Panc1 (cell line): ENCODE data around the gene C5. TPM values are rescaled to one million over a fixed set of nuclear protein-coding genes. Genes with fewer than 3 reads are reported as not detected.

Experiments used
- ATAC-seq: fragments of 200-7000 bp; cut with Tn5 transposase; 2 replicates; pipeline ENCODE4 v1.9.1; 2020; ENCODE audit warnings: mild to moderate bottlenecking, moderate library complexity
- BruUV-seq: library from RNA; stranded (reverse); fragments of 400-500 nt; replicated peaks from 2 replicates; lab custom pipeline; 2021; lab: Mats Ljungman, UMichigan
- CTCF ChIA-PET: fragments of 300-600 bp; sonication (Branson Sonifier 250); formaldehyde crosslinking; loops from one replicate; lab custom pipeline; 2022; ENCODE audit warnings: antibody characterized with exemption; lab: Charles Lee
- POLR2A ChIA-PET: fragments of 300-600 bp; sonication (Branson Sonifier 250); formaldehyde crosslinking; loops from one replicate; lab custom pipeline; 2022; ENCODE audit warnings: antibody characterized with exemption; lab: Charles Lee
- DNase-seq: peaks from one replicate; pipeline ENCODE4 v3.0.0-alpha.2; 2010; ENCODE audit warnings: low read depth, low spot score
- H3K27ac ChIP-seq: 2 replicates; pipeline ENCODE4 v1.5.1; 2011; ENCODE audit warnings: mild to moderate bottlenecking, low read length, inconsistent platforms
- H3K27me3 ChIP-seq: fragments of 200-500 bp; sonication (Bioruptor generic); 2 replicates; pipeline ENCODE4 v1.6.0; 2014; ENCODE audit warnings: low read length, inconsistent platforms; ENCODE audit not compliant: control insufficient read depth, insufficient read depth
- H3K36me3 ChIP-seq: fragments of 200-500 bp; sonication (Bioruptor generic); 2 replicates; pipeline ENCODE4 v1.5.1; 2014; ENCODE audit warnings: inconsistent platforms, mild to moderate bottlenecking, low read length, moderate library complexity; ENCODE audit not compliant: control insufficient read depth, insufficient read depth
- H3K4me1 ChIP-seq: 2 replicates; pipeline ENCODE4 v1.5.1; 2011; ENCODE audit warnings: inconsistent platforms, mild to moderate bottlenecking, low read length, moderate library complexity; ENCODE audit not compliant: control insufficient read depth, insufficient read depth
- H3K4me3 ChIP-seq, 2 experiments: 2 replicates each; pipeline ENCODE4 v1.5.1; 2011 to 2012; ENCODE audit warnings: low read depth in 2 of 2, low read length in 2 of 2, mild to moderate bottlenecking in 2 of 2, inconsistent platforms in 1 of 2, moderate library complexity in 1 of 2
- H3K9me3 ChIP-seq: fragments of 200-500 bp; sonication (Bioruptor generic); 2 replicates; pipeline ENCODE4 v1.5.1; 2014; ENCODE audit warnings: low read depth, mild to moderate bottlenecking, inconsistent platforms, low read length, moderate library complexity; ENCODE audit not compliant: control insufficient read depth, insufficient read depth
- CTCF ChIP-seq: fragments of 450-650 bp; IDR thresholded peaks from 2 replicates; pipeline ENCODE4 v1.5.1; 2017; ENCODE audit warnings: mild to moderate bottlenecking
- POLR2AphosphoS5 ChIP-seq: IDR thresholded peaks from 2 replicates; pipeline ENCODE4 v1.6.1; 2012; ENCODE audit warnings: mild to moderate bottlenecking, low read depth, low read length, moderate library complexity
- REST ChIP-seq, 2 experiments: IDR thresholded peaks; 2 replicates each; pipeline ENCODE4 v1.6.1; 2011 to 2012; ENCODE audit warnings: low read depth in 2 of 2, control low read depth in 1 of 2, low read length in 1 of 2, mild to moderate bottlenecking in 1 of 2, moderate library complexity in 1 of 2; ENCODE audit not compliant: insufficient read depth in 1 of 2
- SIN3A ChIP-seq: IDR thresholded peaks from 2 replicates; pipeline ENCODE4 v1.6.1; 2012; ENCODE audit warnings: low read depth, mild to moderate bottlenecking, low read length, moderate library complexity, borderline replicate concordance; ENCODE audit not compliant: insufficient read depth
- TCF7L2 ChIP-seq: IDR thresholded peaks from 2 replicates; pipeline ENCODE4 v1.6.1; 2011; ENCODE audit warnings: mild to moderate bottlenecking, low read depth, low read length, inconsistent platforms
- in situ Hi-C: cut with HindIII; loops from 2 replicates; pipeline ENCODE4 v1.10.0; 2016; ENCODE audit warnings: low sequenced_read_pairs, low pct_unique_long_range_greater_than_20kb
- intact Hi-C: fragments of 100-400 bp; cut with micrococcal nuclease; formaldehyde crosslinking; loops from one replicate; pipeline ENCODE4 v1.10.0; 2022; ENCODE audit not compliant: unreplicated experiment
- total RNA-seq: library from RNA; stranded (reverse); gene quantifications from one replicate; pipeline ENCODE4 v1.2.1, GENCODE V29; 2021; ENCODE audit not compliant: unreplicated experiment

The C5 gene
- total RNA-seq, 1 experiment from 2014 or later = 1.6 TPM

- TF ChIP-seq CTCF (peak; percentile 70), POLR2AphosphoS5 (no peak), TCF7L2 (no peak), REST (IDR thresholded peaks at IDR 0.05; ENCODE audit: insufficient read depth in 1 of 2, low read depth in 2 of 2, low read length in 1 of 2) (no peak), SIN3A (no peak)
- DNase-seq (peak; percentile 28), ATAC-seq (peak; percentile 87)
- intact Hi-C loops = loop anchor here (2.0 kb wide), 1 partner anchor 77 kb away; no protein-coding TSS in a partner anchor
- CTCF ChIA-PET = interaction anchor here (1.3 to 2.0 kb wide), 2 partner anchors 75 to 85 kb away, joined by 5 to 20 read pairs; no protein-coding TSS in a partner anchor
- in situ Hi-C loops = no loop called here
- Histone ChIP-seq H3K36me3 (no peaks in the 10 kb centered on the region), H3K27ac (no peak overlapping the region), H3K9me3 (no peaks in the 10 kb centered on the region), H3K4me3 (no peak overlapping the region), H3K27me3 (no peaks in the 10 kb centered on the region), H3K4me1 (no peaks in the 10 kb centered on the region)
- POLR2A ChIA-PET = no interaction called here
- no TSS peak for BruUV-seq
Observed at GRCh38 chr9:120985819-120986222, 64.3 kb downstream of the C5 start.

- ChIA-PET POLR2A (no interaction called here), CTCF (no interaction called here)
- BruUV-seq = no TSS peak
- ATAC-seq (no peak), DNase-seq (no peak)
- Histone ChIP-seq H3K27me3 (no peaks in the 10 kb centered on the region), H3K4me3 (no peak overlapping the region), H3K36me3 (no peaks in the 10 kb centered on the region), H3K4me1 (no peaks in the 10 kb centered on the region), H3K27ac (no peak overlapping the region), H3K9me3 (no peaks in the 10 kb centered on the region)
- in situ Hi-C loops = no loop called here
- intact Hi-C loops = no loop called here
- no peak for TF ChIP-seq CTCF
- TF ChIP-seq TCF7L2 = no peak
- no peak for TF ChIP-seq SIN3A
- no peak for TF ChIP-seq POLR2AphosphoS5
- TF ChIP-seq REST (IDR thresholded peaks at IDR 0.05; ENCODE audit: insufficient read depth in 1 of 2, low read depth in 2 of 2, low read length in 1 of 2) = no peak
Observed at GRCh38 chr9:120983259-120983837, 66.7 kb downstream of the C5 start.
